Skin of body (tissue), 2 donors: Measurements from ENCODE around the gene DOCK1. TPM values are rescaled to one million over a fixed set of nuclear protein-coding genes. Genes with fewer than 3 reads are reported as not detected.
A peak's percentile ranks its signal among the peaks of the same experiment; 100 is the strongest.
"Not testable (repeated sequence)": the region's sequence is repeated elsewhere in the genome, so short reads cannot be mapped to it uniquely, and the experiment has no call there.

Experiments used
- DNase-seq: peaks from one replicate; lab custom pipeline; 2025; lab: John Stamatoyannopoulos, UW
- total RNA-seq: library from RNA; depleted of rRNA; stranded (reverse); fragments of >200 nt; gene quantifications from one replicate; pipeline ENCODE4 v1.2.3, GENCODE V29; 2014

DOCK1 gene
- total RNA-seq, 1 donor from 2014 or later = 80.8 TPM

GRCh38 chr10:126924180-126924914 is 19.1 kb downstream of the DOCK1 start:
- DNase-seq = no peak

DNA sequence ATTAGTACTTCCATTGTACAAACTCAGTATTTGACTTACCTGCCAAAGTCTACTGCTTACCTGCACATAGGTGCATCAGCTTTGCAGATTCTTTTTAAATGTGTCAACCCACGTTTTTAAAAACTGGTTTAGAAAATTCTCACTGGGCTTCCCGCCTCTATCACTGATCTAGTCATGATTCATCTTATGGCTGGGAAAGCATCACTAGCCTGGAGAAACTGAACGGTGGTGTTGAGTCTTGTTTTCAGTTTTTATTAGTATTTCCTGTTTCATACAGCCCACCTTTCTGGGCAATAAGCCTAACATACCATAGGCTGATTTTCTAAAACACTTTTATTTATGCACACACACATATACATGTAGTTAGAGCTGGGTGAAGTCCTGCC is 19.7 kb downstream of the DOCK1 start:
- DNase-seq = no peak

DNA sequence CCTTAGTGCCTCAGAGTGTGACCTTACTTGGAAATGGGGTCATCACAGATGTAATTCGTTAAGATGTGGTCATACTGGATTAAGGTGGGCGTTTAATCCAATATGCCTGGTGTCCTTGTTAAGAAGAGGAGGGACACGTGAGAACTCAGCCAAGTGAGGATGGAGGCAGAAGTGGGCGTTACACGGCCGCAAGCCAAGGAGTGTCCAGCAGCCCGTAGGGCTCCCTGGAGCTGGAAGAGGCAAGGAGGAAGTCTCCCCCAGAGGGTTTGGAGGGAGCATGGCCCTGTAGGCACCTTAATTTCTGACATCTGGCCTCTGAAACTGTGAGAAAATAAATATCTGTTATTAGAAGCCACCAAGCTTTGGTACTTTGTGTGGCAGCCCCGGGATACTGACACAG is 21.3 kb downstream of the DOCK1 start:
- no peak for DNase-seq

GRCh38 chr10:126927799-126928198 is 22.6 kb downstream of the DOCK1 start:
- DNase-seq = no peak

DNA sequence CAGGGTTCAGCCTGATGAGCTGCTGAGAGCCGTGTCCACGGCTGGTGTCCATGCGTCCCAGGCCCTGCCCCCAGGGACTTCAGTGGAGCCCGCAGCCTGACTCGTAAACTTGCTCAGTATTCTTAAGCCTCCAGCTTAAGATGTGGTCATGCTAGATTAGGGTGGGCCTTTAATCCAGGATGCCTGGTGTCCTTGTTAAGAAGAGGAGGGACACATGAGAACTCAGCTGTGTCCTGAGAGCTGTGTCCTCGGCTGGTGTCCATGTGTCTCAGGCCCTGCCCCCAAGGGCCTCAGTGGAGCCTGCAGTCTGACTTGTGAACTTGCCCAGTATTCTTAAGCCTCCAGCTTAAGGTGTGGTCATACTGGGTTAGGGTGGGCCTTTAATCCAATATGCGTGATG is 23.0 kb downstream of the DOCK1 start:
- DNase-seq = no peak

- no peak for DNase-seq
Observed at GRCh38 chr10:126929391-126929790, 24.2 kb downstream of the DOCK1 start.

DNA sequence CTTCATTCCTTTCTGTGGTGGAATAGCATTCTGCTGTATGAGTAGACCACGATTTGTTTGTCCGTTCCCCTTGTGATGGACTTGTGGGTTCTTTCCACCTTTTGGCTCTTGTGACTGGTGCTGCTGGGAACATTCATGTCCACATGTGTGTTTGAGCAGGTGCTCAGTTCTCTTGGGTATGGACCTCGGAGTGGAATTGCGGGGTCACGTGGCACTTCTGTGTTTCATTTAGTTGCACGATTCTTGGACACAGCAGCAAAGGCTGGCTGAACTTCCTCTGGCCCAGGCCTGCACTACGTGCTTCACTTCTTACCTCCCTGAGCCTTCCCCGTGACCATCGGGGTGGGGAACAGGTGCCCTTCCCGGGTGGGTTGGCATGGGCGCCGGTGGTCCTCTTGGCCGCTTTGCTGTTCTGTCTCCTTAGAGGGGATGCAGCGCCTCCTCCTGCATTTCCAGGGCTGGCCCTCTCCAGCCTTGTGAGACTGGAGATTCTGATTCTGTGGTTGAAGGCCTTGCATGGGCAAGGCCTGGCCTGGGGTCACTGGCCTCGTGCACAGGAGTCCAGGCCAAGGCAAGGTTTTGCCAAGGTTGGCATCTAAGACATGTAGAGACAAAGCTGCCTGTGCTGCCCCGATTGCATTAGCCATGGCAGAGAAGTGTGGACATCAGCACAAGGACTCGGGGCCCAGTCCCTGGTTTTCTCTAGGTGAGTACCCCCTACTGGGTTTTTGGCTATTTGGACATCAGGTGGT is 25.1 kb downstream of the DOCK1 start:
- no peak for DNase-seq

DNA sequence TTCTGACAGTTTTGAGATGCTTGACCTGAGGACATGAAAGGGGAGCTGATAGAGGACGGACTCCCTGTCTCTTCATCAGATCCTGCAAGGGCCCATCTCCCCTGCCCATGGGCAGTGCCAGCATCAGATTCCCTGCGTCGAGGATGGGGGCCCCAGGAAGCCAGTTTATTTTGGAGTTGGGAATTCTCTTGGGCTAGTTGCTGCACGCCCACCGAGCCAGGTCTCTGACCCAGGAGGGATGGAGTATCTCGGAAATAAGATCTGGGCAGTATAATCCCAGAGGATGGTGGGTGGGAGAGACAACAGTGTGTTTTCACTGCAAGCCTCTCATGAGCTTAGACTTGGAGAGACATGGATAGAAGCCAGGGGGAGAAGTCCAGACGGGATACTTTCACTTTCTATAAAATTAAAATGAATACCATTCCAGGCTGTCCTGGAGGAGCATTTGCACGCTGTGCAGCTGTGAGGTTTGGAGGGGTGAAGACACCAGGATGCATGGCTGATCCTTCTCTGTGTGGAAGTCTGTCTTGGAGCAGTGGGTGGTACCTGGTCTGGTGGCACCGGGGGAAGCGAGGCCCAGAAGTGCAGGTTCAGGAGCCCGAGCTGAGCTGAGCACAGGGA is 25.8 kb downstream of the DOCK1 start:
- peak; percentile 20 for DNase-seq

DNA sequence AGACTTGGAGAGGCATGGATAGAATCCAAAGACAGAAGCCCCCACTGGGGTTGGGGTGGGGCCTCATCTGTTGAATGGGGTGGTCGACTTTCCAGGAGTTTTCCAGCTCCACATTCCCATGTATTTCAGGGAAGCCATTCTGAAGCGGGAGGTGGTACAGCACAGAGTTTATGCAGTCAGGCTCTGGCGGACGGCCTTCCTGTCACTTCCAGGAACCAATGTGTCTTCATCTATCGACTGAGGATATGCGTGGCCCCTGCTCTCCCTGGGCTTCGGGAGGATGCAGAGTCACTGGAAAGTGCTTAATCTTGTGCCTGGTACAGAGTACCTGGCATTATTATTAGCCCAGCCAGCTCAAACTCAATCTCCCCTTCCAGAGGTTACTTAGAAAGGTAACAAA is 26.3 kb downstream of the DOCK1 start:
- DNase-seq = no peak

DNA sequence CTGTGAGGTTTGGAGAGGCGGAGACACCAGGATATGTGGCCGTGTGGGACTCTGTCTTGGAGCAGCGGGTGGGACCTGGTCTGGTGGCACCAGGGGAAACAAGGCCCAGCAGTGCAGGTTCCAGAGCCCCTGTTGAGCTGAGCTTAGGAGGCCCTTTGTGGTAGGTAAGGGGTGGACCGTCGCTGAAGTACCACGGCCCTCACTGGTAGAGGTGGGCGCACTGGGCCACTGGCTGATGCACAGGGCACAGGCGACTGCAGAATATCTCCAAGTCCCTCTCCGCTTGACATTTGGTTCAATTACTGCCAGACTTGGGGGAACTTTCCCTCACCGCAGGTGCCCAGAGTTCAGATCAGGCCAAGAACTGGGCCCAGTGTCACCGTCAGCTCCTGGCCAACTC is 27.3 kb downstream of the DOCK1 start:
- DNase-seq = no peak

DNA sequence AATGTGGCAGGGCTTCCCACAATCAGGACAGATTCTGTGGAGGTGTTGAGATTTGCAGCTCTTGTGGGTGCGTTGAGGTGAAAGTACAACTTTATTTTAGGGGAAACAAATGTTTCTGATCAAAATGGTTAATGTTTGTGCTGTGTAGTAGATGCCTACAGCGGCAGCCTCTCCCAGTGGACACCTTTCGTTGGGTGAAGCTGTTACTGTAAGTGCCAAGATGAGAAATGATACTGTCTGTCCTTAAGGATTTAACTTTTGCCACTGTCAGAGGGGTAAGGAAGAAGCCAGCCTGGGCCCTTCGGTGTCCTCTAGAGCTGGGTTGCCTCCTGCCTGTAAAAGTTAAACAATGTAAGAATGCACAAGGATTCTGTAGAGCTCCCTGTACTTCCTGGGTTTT is 27.9 kb downstream of the DOCK1 start:
- DNase-seq = no peak

DNA sequence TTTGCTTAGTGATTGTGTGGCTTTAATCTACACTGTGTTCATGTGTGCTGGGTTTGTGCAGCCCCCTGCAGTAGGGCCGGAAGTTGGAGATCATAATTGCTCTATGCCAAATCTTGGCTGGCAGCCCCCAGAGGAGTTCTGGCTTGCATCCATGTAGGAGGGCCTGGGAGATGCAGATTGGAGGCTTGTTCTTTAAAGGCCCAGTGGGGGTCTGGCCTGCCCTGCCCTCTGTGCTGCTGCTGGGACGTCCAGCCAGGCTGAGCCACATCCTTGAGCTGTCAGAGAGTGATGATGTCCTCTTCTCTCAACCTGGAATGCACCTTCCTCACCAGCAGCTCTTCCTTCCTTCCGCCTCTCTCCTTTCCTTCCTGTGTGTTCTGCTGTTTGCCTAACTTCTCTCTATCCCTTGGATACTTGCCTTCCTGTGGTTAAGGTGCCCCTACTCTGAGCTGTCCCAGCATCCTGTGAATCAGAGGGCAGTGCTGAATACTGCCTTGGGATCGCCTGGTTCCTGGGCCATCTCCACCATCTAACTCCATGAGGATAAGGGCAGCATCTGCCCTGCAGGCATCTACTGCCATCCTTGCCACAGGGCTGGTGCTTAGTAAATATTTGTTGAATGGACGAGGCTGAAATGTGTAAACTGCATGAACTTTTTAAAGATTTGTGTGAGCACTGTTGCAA is 30.2 kb downstream of the DOCK1 start:
- DNase-seq = no peak

- DNase-seq = no peak
Observed at GRCh38 chr10:126937026-126937425, 31.8 kb downstream of the DOCK1 start.

GRCh38 chr10:126938121-126938520 is 32.9 kb downstream of the DOCK1 start:
- not testable (repeated sequence) for DNase-seq

DNA sequence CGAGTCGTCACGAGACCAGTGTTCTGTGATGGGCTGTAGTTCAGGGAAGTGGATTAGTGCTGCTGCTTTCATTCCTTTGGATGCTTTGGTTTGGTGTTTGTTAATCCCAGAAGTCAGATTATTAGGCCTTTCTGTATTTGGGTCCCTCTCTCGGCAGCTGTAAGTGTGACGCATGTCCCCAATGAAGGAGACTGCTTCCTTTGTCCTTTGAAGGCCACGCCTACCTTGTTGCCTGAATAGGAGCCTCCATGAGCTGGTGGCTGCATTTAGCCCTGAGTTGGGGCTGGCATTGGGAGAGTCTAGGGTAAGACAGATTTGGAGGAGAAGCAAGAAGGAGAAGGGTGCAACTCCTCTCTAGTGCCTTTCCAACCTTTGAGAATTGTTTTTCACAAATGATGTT is 34.5 kb downstream of the DOCK1 start:
- DNase-seq = no peak

GRCh38 chr10:126940670-126941310 is 35.6 kb downstream of the DOCK1 start:
- DNase-seq = no peak

GRCh38 chr10:126944191-126944590 is 39.0 kb downstream of the DOCK1 start:
- no peak for DNase-seq

DNA sequence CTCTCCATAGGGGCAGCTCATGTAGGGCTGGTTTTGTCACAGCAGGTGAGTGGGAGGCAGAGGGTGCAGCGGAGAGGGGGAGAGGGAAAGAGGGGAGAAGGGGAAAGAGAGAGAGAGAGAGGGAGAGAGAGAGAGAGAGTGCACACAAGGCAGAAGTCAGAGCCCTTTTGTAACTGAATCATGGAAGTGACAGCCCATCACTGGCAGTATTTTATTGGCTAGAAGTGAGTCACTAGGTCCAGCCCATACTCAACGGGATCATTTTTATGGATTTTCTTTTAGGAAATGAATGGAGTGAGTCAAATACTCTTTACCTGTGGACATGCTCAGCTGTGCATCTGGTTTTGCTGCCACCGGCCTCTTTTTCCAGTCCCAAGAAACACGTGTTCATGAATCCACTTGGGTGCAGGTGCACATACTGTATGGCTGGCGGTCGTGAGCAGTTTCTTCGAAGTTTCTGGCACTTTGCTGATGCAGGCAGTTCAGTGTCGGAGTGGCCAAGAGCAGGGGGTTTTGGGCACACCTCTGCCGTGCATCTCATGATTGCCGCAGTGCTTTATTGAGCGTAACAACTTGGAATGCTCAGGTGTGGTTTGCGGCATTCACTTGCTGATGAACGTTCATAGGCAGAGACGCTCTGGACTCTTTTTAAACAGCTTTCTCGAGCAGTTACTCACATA is 40.3 kb downstream of the DOCK1 start:
- no peak for DNase-seq

DNA sequence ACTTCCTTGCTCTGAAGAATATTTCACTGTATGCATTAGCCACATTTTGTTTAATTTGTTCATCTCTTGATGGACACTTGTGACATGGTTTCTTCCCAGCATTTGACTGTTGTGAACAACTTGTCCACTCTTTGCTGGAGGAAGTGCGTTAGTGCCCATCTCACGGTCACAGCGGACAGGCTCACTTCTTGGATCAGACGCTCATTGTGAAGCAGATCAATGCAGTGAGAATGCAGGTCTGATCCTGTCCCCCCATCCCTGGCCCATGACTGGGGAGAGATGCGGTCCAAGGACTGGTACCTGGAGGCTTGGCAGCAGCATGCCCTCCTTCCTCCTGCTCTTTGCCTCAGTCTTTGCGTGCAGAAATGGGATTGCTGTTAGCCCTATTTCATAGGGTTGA is 41.5 kb downstream of the DOCK1 start:
- DNase-seq = no peak

GRCh38 chr10:126948355-126949160 is 43.3 kb downstream of the DOCK1 start:
- no peak for DNase-seq
